OCI-LY7 (cell line): ENCODE data around the gene TBX4. TPM values are rescaled to one million over a fixed set of nuclear protein-coding genes. Genes with fewer than 3 reads are reported as not detected.

Source experiments
- BruUV-seq: library from RNA; stranded (reverse); fragments of 400-500 nt; replicated peaks from 2 replicates; lab custom pipeline; 2021; lab: Mats Ljungman, UMichigan
- CTCF ChIA-PET: fragments of 300-600 bp; sonication (Branson Sonifier 250); formaldehyde crosslinking; loops from one replicate; lab custom pipeline; 2022; ENCODE audit warnings: antibody characterized with exemption; ENCODE audit not compliant: unreplicated experiment; lab: Charles Lee
- POLR2A ChIA-PET: fragments of 300-600 bp; sonication (Branson Sonifier 250); formaldehyde crosslinking; loops from one replicate; lab custom pipeline; 2022; ENCODE audit warnings: antibody characterized with exemption; lab: Charles Lee
- DNase-seq: peaks from one replicate; pipeline ENCODE4 v3.0.0-alpha.2; 2015; ENCODE audit warnings: low spot score
- H2AFZ ChIP-seq: fragments of 200-600 bp; sonication (generic), shearing (Covaris generic); 2 replicates; pipeline ENCODE4 v1.6.1; 2014; ENCODE audit warnings: mild to moderate bottlenecking, antibody characterized with exemption, low read length, moderate library complexity
- H3K27ac ChIP-seq: fragments of 200-600 bp; sonication (generic); 2 replicates; pipeline ENCODE4 v1.5.1; 2014; ENCODE audit warnings: mixed run types, low read depth, mild to moderate bottlenecking, moderate library complexity, low read length, inconsistent platforms; ENCODE audit not compliant: poor library complexity, severe bottlenecking
- H3K36me3 ChIP-seq: fragments of 200-600 bp; sonication (generic); 2 replicates; pipeline ENCODE4 v1.6.1; 2014; ENCODE audit warnings: mild to moderate bottlenecking, antibody characterized with exemption, low read length, moderate library complexity, mixed read lengths; ENCODE audit not compliant: insufficient read depth
- H3K4me1 ChIP-seq: fragments of 200-600 bp; sonication (generic); 2 replicates; pipeline ENCODE4 v1.5.1; 2014; ENCODE audit warnings: mild to moderate bottlenecking, low read length; ENCODE audit not compliant: insufficient read depth, poor library complexity, severe bottlenecking
- H3K4me2 ChIP-seq: fragments of 200-600 bp; sonication (generic); 2 replicates; pipeline ENCODE4 v1.6.1; 2014; ENCODE audit warnings: mild to moderate bottlenecking, low read length
- H3K4me3 ChIP-seq: fragments of 200-600 bp; sonication (generic); 2 replicates; pipeline ENCODE4 v1.5.1; 2014; ENCODE audit warnings: mild to moderate bottlenecking, low read depth, low read length; ENCODE audit not compliant: poor library complexity, severe bottlenecking
- H3K79me2 ChIP-seq: fragments of 200-600 bp; sonication (generic); 2 replicates; pipeline ENCODE4 v1.6.1; 2016; ENCODE audit warnings: low read depth, mild to moderate bottlenecking, low read length, moderate library complexity, mixed read lengths; ENCODE audit not compliant: insufficient read depth
- H3K9me2 ChIP-seq: fragments of 200-600 bp; sonication (generic); 2 replicates; pipeline ENCODE4 v1.6.1; 2016; ENCODE audit warnings: mild to moderate bottlenecking, low read length, mixed read lengths; ENCODE audit not compliant: insufficient read depth
- H3K9me3 ChIP-seq: fragments of 200-600 bp; sonication (generic); 2 replicates; pipeline ENCODE4 v1.6.1; 2014; ENCODE audit warnings: mild to moderate bottlenecking, mixed run types, low read length, mixed read lengths
- H4K20me1 ChIP-seq: fragments of 200-600 bp; sonication (generic); 2 replicates; pipeline ENCODE4 v1.6.1; 2014; ENCODE audit warnings: mild to moderate bottlenecking, antibody characterized with exemption, low read length, moderate library complexity, mixed read lengths; ENCODE audit not compliant: insufficient read depth
- CTCF ChIP-seq: fragments of 200-600 bp; sonication (generic); conservative IDR thresholded peaks from 2 replicates; pipeline ENCODE4 v1.5.1; 2014; ENCODE audit warnings: mild to moderate bottlenecking, antibody characterized with exemption, low read length, moderate library complexity, mixed read lengths
- EZH2phosphoT487 ChIP-seq: fragments of 200-600 bp; sonication (generic); IDR thresholded peaks from 2 replicates; pipeline ENCODE4 v1.6.1; 2018; ENCODE audit warnings: low read depth, borderline replicate concordance, mild to moderate bottlenecking, mixed run types, antibody characterized with exemption, low read length, moderate library complexity, mixed read lengths
- intact Hi-C: fragments of 100-400 bp; cut with micrococcal nuclease; formaldehyde crosslinking; loops from one replicate; pipeline ENCODE4 v1.10.0; 2022; ENCODE audit not compliant: unreplicated experiment
- total RNA-seq, 2 experiments: library from RNA; depleted of rRNA in 1 of 2; stranded (reverse); fragments of >200 nt in 1 of 2; shearing (Covaris generic) in 1 of 2; gene quantifications; 2 replicates each; pipeline ENCODE4 v1.2.3, GENCODE V29; 2014 to 2022

Gene TBX4
- total RNA-seq, 2 experiments from 2014 or later = not detected

- Histone ChIP-seq H3K4me3 (peak overlapping the region; percentile 62), H3K4me1 (peaks cover 18% of the 10 kb centered on the region), H3K9me2 (no peaks in the 10 kb centered on the region), H3K79me2 (no peaks in the 10 kb centered on the region), H3K36me3 (no peaks in the 10 kb centered on the region), H2AFZ (peak overlapping the region; percentile 82; the same call in 1 of the 2 replicates), H3K4me2 (peak overlapping the region; percentile 73), H3K9me3 (no peaks in the 10 kb centered on the region), H3K27ac (no peak overlapping the region), H4K20me1 (no peaks in the 10 kb centered on the region)
- CTCF ChIA-PET = no interaction called here
- intact Hi-C loops = loop anchor here (1.0 to 5.0 kb wide), 3 partner anchors 162 to 696 kb away; partner anchors contain the start of gene MED13
- POLR2A ChIA-PET = interaction anchor here (0.6 to 0.8 kb wide), 2 partner anchors 161 to 219 kb away, joined by 3 read pairs; no protein-coding TSS in a partner anchor
- no TSS peak for BruUV-seq
- no peak for TF ChIP-seq EZH2phosphoT487
- TF ChIP-seq CTCF = no peak
- DNase-seq = no peak
Measured at GRCh38 chr17:61412860-61413660, 39.2 kb upstream of the TBX4 start.

GRCh38 chr17:61413661-61414126 lies 38.5 kb upstream of the TBX4 start:
- BruUV-seq = no TSS peak
- H3K4me3 ChIP-seq = no peak overlapping the region
- H3K27ac ChIP-seq = no peak overlapping the region
- H3K36me3 ChIP-seq = no peaks in the 10 kb centered on the region
- no peaks in the 10 kb centered on the region for H4K20me1 ChIP-seq
- POLR2A ChIA-PET = interaction anchor here (0.6 to 0.8 kb wide), 2 partner anchors 161 to 219 kb away, joined by 3 read pairs; no protein-coding TSS in a partner anchor
- CTCF ChIA-PET = no interaction called here
- no peak overlapping the region for H3K4me2 ChIP-seq
- no peaks in the 10 kb centered on the region for H3K9me2 ChIP-seq
- H3K79me2 ChIP-seq = no peaks in the 10 kb centered on the region
- no peaks in the 10 kb centered on the region for H3K9me3 ChIP-seq
- TF ChIP-seq EZH2phosphoT487 (no peak), CTCF (no peak)
- intact Hi-C loops = loop anchor here (5.0 kb wide), 1 partner anchor 654 kb away; the partner anchor contains the start of gene MED13
- peaks cover 23% of the 10 kb centered on the region for H3K4me1 ChIP-seq
- DNase-seq = no peak
- no peak overlapping the region for H2AFZ ChIP-seq
